B cell (primary cell): ENCODE data around the gene TWIST1. TPM values are rescaled to one million over a fixed set of nuclear protein-coding genes. Genes with fewer than 3 reads are reported as not detected.

Experiments used
- ATAC-seq: fragments of 200-7000 bp; cut with Tn5 transposase; one replicate; pipeline ENCODE4 v1.10.0; 2021; ENCODE audit warnings: low read depth, mild to moderate bottlenecking, moderate number of reproducible peaks, moderate library complexity
- CTCF ChIA-PET: fragments of 350-600 bp; sonication (Branson Sonifier 250); formaldehyde crosslinking; loops from one replicate; lab custom pipeline; 2021; ENCODE audit warnings: antibody characterized with exemption, inconsistent platforms; lab: Charles Lee
- POLR2A ChIA-PET: fragments of 350-600 bp; sonication (Branson Sonifier 250); formaldehyde crosslinking; loops from one replicate; lab custom pipeline; 2021; ENCODE audit warnings: antibody characterized with exemption; lab: Charles Lee
- DNase-seq: peaks from one replicate; pipeline ENCODE4 v3.0.0; 2013
- H2AFZ ChIP-seq: 2 replicates; pipeline ENCODE4 v1.6.1; 2012; ENCODE audit warnings: mild to moderate bottlenecking, low read depth, low read length; ENCODE audit not compliant: insufficient read depth, poor library complexity, severe bottlenecking
- H3K27ac ChIP-seq, 2 donors: 1 replicate in 1 of 2; 2 replicates in 1 of 2; pipeline ENCODE4 v1.5.1; 2012 to 2013; ENCODE audit warnings: low read length in 2 of 2, mild to moderate bottlenecking in 2 of 2, moderate library complexity in 1 of 2
- H3K27me3 ChIP-seq, 4 experiments: fragments of 200-600 bp in 1 of 4; sonication (generic) in 1 of 4; replicated peaks in 1 of 4; 1 replicate in 2 of 4; 2 replicates in 2 of 4; pipeline versions ENCODE4 v1.6.1 to v1.7.0; 2013 to 2016; ENCODE audit warnings: low read length in 3 of 4, mild to moderate bottlenecking in 2 of 4, mixed read lengths in 1 of 4, moderate library complexity in 1 of 4; ENCODE audit not compliant: insufficient read depth in 4 of 4, control insufficient read depth in 3 of 4; ENCODE audit errors: control extremely low read depth in 1 of 4
- H3K36me3 ChIP-seq, 2 experiments: replicated peaks in 1 of 2; 1 replicate in 1 of 2; 2 replicates in 1 of 2; pipeline versions ENCODE4 v1.6.1 to v1.7.1; 2013; ENCODE audit warnings: low read length in 1 of 2; ENCODE audit not compliant: insufficient read depth in 2 of 2, control insufficient read depth in 1 of 2; ENCODE audit errors: control extremely low read depth in 1 of 2, extremely low read depth in 1 of 2
- H3K4me1 ChIP-seq, 2 donors: fragments of 200-600 bp in 1 of 2; sonication (generic) in 1 of 2; 1 replicate in 1 of 2; 2 replicates in 1 of 2; pipeline versions ENCODE4 v1.5.1 to v1.6.1; 2013 to 2017; ENCODE audit warnings: low read length in 2 of 2; ENCODE audit not compliant: control insufficient read depth in 2 of 2, insufficient read depth in 2 of 2
- H3K4me2 ChIP-seq: replicated peaks from 2 replicates; pipeline ENCODE3; 2012; ENCODE audit warnings: mild to moderate bottlenecking, low read depth, low read length; ENCODE audit not compliant: poor library complexity, severe bottlenecking
- H3K4me3 ChIP-seq, 5 experiments: fragments of 200-600 bp in 1 of 5; sonication (generic) in 1 of 5; 1 replicate in 3 of 5; 2 replicates in 2 of 5; pipeline versions ENCODE4 v1.5.1 to v1.7.0; 2011 to 2016; ENCODE audit warnings: low read length in 4 of 5, mild to moderate bottlenecking in 4 of 5, low read depth in 2 of 5, control low read depth in 1 of 5, moderate library complexity in 1 of 5; ENCODE audit not compliant: insufficient read depth in 1 of 5; ENCODE audit errors: control extremely low read depth in 1 of 5, extremely low read depth in 1 of 5
- H3K79me2 ChIP-seq: fragments of 200-600 bp; sonication (generic); one replicate; pipeline ENCODE4 v1.6.0; 2016; ENCODE audit warnings: low read length; ENCODE audit not compliant: control insufficient read depth, insufficient read depth
- H3K9ac ChIP-seq: fragments of 200-600 bp; sonication (generic); 2 replicates; pipeline ENCODE4 v1.6.1; 2017; ENCODE audit warnings: mild to moderate bottlenecking, low read length, moderate library complexity
- H3K9me3 ChIP-seq, 3 donors: one replicate each; pipeline versions ENCODE4 v1.6.1 to v1.7.1; 2013; ENCODE audit warnings: low read length in 2 of 3; ENCODE audit not compliant: control insufficient read depth in 2 of 3, insufficient read depth in 1 of 3; ENCODE audit errors: control extremely low read depth in 1 of 3
- H4K20me1 ChIP-seq: 2 replicates; pipeline ENCODE4 v1.6.0; 2012; ENCODE audit warnings: mild to moderate bottlenecking, low read length; ENCODE audit not compliant: insufficient read depth, control insufficient read depth, poor library complexity, severe bottlenecking
- H3K27ac Mint-ChIP-seq: one replicate; pipeline ENCODE4 v1.8.0; 2021; ENCODE audit warnings: mixed read lengths
- H3K27me3 Mint-ChIP-seq: one replicate; pipeline ENCODE4 v1.8.0; 2021; ENCODE audit warnings: mixed read lengths
- H3K4me1 Mint-ChIP-seq: one replicate; pipeline ENCODE4 v1.8.0; 2021; ENCODE audit warnings: mixed read lengths
- H3K4me3 Mint-ChIP-seq: one replicate; pipeline ENCODE4 v1.8.0; 2021; ENCODE audit warnings: mixed read lengths
- H3K9me3 Mint-ChIP-seq: one replicate; pipeline ENCODE4 v1.8.0; 2022; ENCODE audit warnings: mixed read lengths; ENCODE audit not compliant: insufficient read depth
- CTCF ChIP-seq: fragments of 200-600 bp; IDR thresholded peaks from one replicate; pipeline ENCODE4 v1.8.0; 2022; ENCODE audit warnings: antibody characterized with exemption, mild to moderate bottlenecking
- EZH2 ChIP-seq: IDR thresholded peaks from 2 replicates; pipeline ENCODE4 v1.6.1; 2012; ENCODE audit warnings: borderline replicate concordance, low read depth, mild to moderate bottlenecking, moderate library complexity, low read length; ENCODE audit not compliant: insufficient read depth, poor library complexity, severe bottlenecking
- WGBS: methylation state at CpG from one replicate; pipeline ENCODE4 v1.1.5; 2013; ENCODE audit warnings: missing lambda C conversion rate; ENCODE audit not compliant: insufficient coverage; 5-methylcytosine and 5-hydroxymethylcytosine counted together
- intact Hi-C: fragments of 100-400 bp; cut with micrococcal nuclease; formaldehyde crosslinking; loops from one replicate; pipeline ENCODE4 v1.10.0; 2022
- polyA plus RNA-seq: library from polyadenylated mRNA; depleted of rRNA; stranded (reverse); fragments of >200 nt; gene quantifications from 2 replicates; pipeline ENCODE4 v1.2.3, GENCODE V29; 2012
- total RNA-seq, 2 donors: library from RNA; stranded (reverse); fragments of 120-200 nt in 1 of 2; gene quantifications; 1 replicate in 1 of 2; 2 replicates in 1 of 2; pipeline versions ENCODE4 v1.2.3 to v1.2.4, GENCODE V29; 2013 to 2022

Gene TWIST1
- total and polyA plus RNA-seq, 2 donors (not counting 1 experiment from before 2014, with no cell fraction given), result not detected

DNA sequence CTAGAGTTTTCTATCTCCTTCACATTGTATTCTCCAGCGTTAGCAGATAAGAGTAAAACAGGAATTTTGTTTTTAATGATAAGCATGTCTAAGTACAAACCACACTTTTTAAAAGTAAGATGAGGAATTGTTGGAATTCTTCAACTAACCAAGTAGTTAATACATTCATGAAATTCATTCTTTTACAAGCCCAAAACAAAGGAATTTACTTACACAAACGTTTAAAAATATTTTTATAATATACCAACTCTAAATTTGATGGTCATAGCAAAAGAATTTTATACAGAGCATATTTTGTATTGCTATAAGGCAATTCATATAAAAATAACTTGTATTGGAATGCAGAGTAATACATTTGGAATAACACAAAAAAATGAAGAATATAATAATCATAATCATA lies 51.3 kb downstream of the TWIST1 start:
- H3K9me3 ChIP-seq, result no peaks in the 10 kb centered on the region
- peaks cover 0 to 4% (median 0%) of the 10 kb centered on the region in 4 experiments for H3K27me3 ChIP-seq
- no CpG with 5 or more reads among the region's 2 CpGs for WGBS
- Mint-ChIP-seq H3K27ac (no peak overlapping the region), H3K4me3 (no peak overlapping the region), H3K27me3 (peaks cover 6% of the 10 kb centered on the region), H3K4me1 (no peaks in the 10 kb centered on the region), H3K9me3 (no peaks in the 10 kb centered on the region)
- intact Hi-C loops, result no loop called here
- H3K4me2 ChIP-seq, result no peak overlapping the region
- H2AFZ ChIP-seq, result no peak overlapping the region
- H3K4me1 ChIP-seq, result no peaks in the 10 kb centered on the region
- ChIA-PET POLR2A (no interaction called here), CTCF (no interaction called here)
- no peak for DNase-seq
- no peak overlapping the region for H3K27ac ChIP-seq
- H3K4me3 ChIP-seq, result no peak overlapping the region
- H3K79me2 ChIP-seq, result no peaks in the 10 kb centered on the region
- TF ChIP-seq EZH2 (no peak), CTCF (no peak)
- H3K36me3 ChIP-seq, result no peaks in the 10 kb centered on the region
- no peak for ATAC-seq
- H3K9ac ChIP-seq, result no peak overlapping the region
- H4K20me1 ChIP-seq, result no peaks in the 10 kb centered on the region

Other genes starting within 250 kb of the TWIST1 start
- not detected in 2 replicates for gene FERD3L, start 27.8 kb upstream of the TWIST1 start, total RNA-seq
- not detected in 2 replicates for gene FERD3L, start 27.8 kb upstream of the TWIST1 start, polyA plus RNA-seq